Measurements from ENCODE around the gene MINDY4. TPM values are rescaled to one million over a fixed set of nuclear protein-coding genes. Genes with fewer than 3 reads are reported as not detected.
"Not testable (repeated sequence)": the region's sequence is repeated elsewhere in the genome, so short reads cannot be mapped to it uniquely, and the experiment has no call there.

Gene MINDY4
- total RNA-seq, 1 experiment from 2014 or later = 2.0 TPM

- Histone ChIP-seq H3K36me3 (replicated peaks; ENCODE audit: control insufficient read depth, insufficient read depth, low read length) (no peaks in the 10 kb centered on the region), H3K27me3 (ENCODE audit: control insufficient read depth, insufficient read depth, low read length) (no peaks in the 10 kb centered on the region), H3K4me3 (ENCODE audit: insufficient read depth, low read depth, low read length) (no peak overlapping the region)
- no peak for DNase-seq
Observed at GRCh38 chr7:30797176-30798040, 26.2 kb downstream of the MINDY4 start.

- DNase-seq = no peak
- H3K36me3 ChIP-seq (replicated peaks; ENCODE audit: control insufficient read depth, insufficient read depth, low read length) = no peaks in the 10 kb centered on the region
- H3K27me3 ChIP-seq (ENCODE audit: control insufficient read depth, insufficient read depth, low read length) = no peaks in the 10 kb centered on the region
Observed at GRCh38 chr7:30799206-30799975, 28.2 kb downstream of the MINDY4 start.

GRCh38 chr7:30799976-30800661 is 28.9 kb downstream of the MINDY4 start:
- no peaks in the 10 kb centered on the region for H3K27me3 ChIP-seq (ENCODE audit: control insufficient read depth, insufficient read depth, low read length)
- no peaks in the 10 kb centered on the region for H3K36me3 ChIP-seq (replicated peaks; ENCODE audit: control insufficient read depth, insufficient read depth, low read length)
- no peak overlapping the region for H3K4me3 ChIP-seq (ENCODE audit: insufficient read depth, low read depth, low read length)
- no peak for DNase-seq

More at GRCh38 chr7:30799206-30799975, 28.2 kb downstream of the MINDY4 start:
- no peak overlapping the region for H3K4me3 ChIP-seq (ENCODE audit: insufficient read depth, low read depth, low read length)

GRCh38 chr7:30800785-30801252 is 29.6 kb downstream of the MINDY4 start:
- H3K27me3 ChIP-seq (ENCODE audit: control insufficient read depth, insufficient read depth, low read length) = no peaks in the 10 kb centered on the region
- no peaks in the 10 kb centered on the region for H3K36me3 ChIP-seq (replicated peaks; ENCODE audit: control insufficient read depth, insufficient read depth, low read length)
- peak; percentile 88 for DNase-seq
- H3K4me3 ChIP-seq (ENCODE audit: insufficient read depth, low read depth, low read length) = no peak overlapping the region

GRCh38 chr7:30802812-30803211 is 31.6 kb downstream of the MINDY4 start:
- no peak overlapping the region for H3K4me3 ChIP-seq (ENCODE audit: insufficient read depth, low read depth, low read length)
- no peaks in the 10 kb centered on the region for H3K36me3 ChIP-seq (replicated peaks; ENCODE audit: control insufficient read depth, insufficient read depth, low read length)
- H3K27me3 ChIP-seq (ENCODE audit: control insufficient read depth, insufficient read depth, low read length) = no peaks in the 10 kb centered on the region
- DNase-seq = no peak

GRCh38 chr7:30804078-30804661 is 33.0 kb downstream of the MINDY4 start:
- DNase-seq = no peak
- Histone ChIP-seq H3K36me3 (replicated peaks; ENCODE audit: control insufficient read depth, insufficient read depth, low read length) (no peaks in the 10 kb centered on the region), H3K4me3 (ENCODE audit: insufficient read depth, low read depth, low read length) (no peak overlapping the region), H3K27me3 (ENCODE audit: control insufficient read depth, insufficient read depth, low read length) (no peaks in the 10 kb centered on the region)

GRCh38 chr7:30805081-30805691 is 34.0 kb downstream of the MINDY4 start:
- no peak for DNase-seq
- Histone ChIP-seq H3K4me3 (ENCODE audit: insufficient read depth, low read depth, low read length) (no peak overlapping the region), H3K36me3 (replicated peaks; ENCODE audit: control insufficient read depth, insufficient read depth, low read length) (no peaks in the 10 kb centered on the region), H3K27me3 (ENCODE audit: control insufficient read depth, insufficient read depth, low read length) (no peaks in the 10 kb centered on the region)

GRCh38 chr7:30805931-30806330 is 34.7 kb downstream of the MINDY4 start:
- H3K27me3 ChIP-seq (ENCODE audit: control insufficient read depth, insufficient read depth, low read length) = no peaks in the 10 kb centered on the region
- no peaks in the 10 kb centered on the region for H3K36me3 ChIP-seq (replicated peaks; ENCODE audit: control insufficient read depth, insufficient read depth, low read length)
- DNase-seq = no peak
- no peak overlapping the region for H3K4me3 ChIP-seq (ENCODE audit: insufficient read depth, low read depth, low read length)

- DNase-seq; H3K27me3 ChIP-seq (ENCODE audit: control insufficient read depth, insufficient read depth, low read length); H3K4me3 ChIP-seq (ENCODE audit: insufficient read depth, low read depth, low read length); H3K36me3 ChIP-seq (replicated peaks; ENCODE audit: control insufficient read depth, insufficient read depth, low read length): not testable (repeated sequence)
Observed at GRCh38 chr7:30807477-30807876, 36.3 kb downstream of the MINDY4 start.

GRCh38 chr7:30807941-30808340 is 36.7 kb downstream of the MINDY4 start:
- not testable (repeated sequence) for H3K4me3 ChIP-seq (ENCODE audit: insufficient read depth, low read depth, low read length); H3K36me3 ChIP-seq (replicated peaks; ENCODE audit: control insufficient read depth, insufficient read depth, low read length); H3K27me3 ChIP-seq (ENCODE audit: control insufficient read depth, insufficient read depth, low read length); DNase-seq

GRCh38 chr7:30810986-30811385 is 39.8 kb downstream of the MINDY4 start:
- Histone ChIP-seq H3K27me3 (ENCODE audit: control insufficient read depth, insufficient read depth, low read length) (no peaks in the 10 kb centered on the region), H3K4me3 (ENCODE audit: insufficient read depth, low read depth, low read length) (no peak overlapping the region), H3K36me3 (replicated peaks; ENCODE audit: control insufficient read depth, insufficient read depth, low read length) (no peaks in the 10 kb centered on the region)
- DNase-seq = no peak

GRCh38 chr7:30812676-30813075 is 41.5 kb downstream of the MINDY4 start:
- DNase-seq = no peak
- H3K36me3 ChIP-seq (replicated peaks; ENCODE audit: control insufficient read depth, insufficient read depth, low read length) = no peaks in the 10 kb centered on the region
- H3K27me3 ChIP-seq (ENCODE audit: control insufficient read depth, insufficient read depth, low read length) = no peaks in the 10 kb centered on the region
- H3K4me3 ChIP-seq (ENCODE audit: insufficient read depth, low read depth, low read length) = no peak overlapping the region

- H3K36me3 ChIP-seq (replicated peaks; ENCODE audit: control insufficient read depth, insufficient read depth, low read length) = no peaks in the 10 kb centered on the region
- no peaks in the 10 kb centered on the region for H3K27me3 ChIP-seq (ENCODE audit: control insufficient read depth, insufficient read depth, low read length)
- no peak for DNase-seq
- no peak overlapping the region for H3K4me3 ChIP-seq (ENCODE audit: insufficient read depth, low read depth, low read length)
Observed at GRCh38 chr7:30813466-30813865, 42.2 kb downstream of the MINDY4 start.

Data from H7 (cell line).